Esophagus muscularis mucosa (tissue), 4 donors: ENCODE measurements around the gene HOXC12.

Source experiments
- EP300 ChIP-seq: sonication (generic); formaldehyde crosslinking; IDR thresholded peaks from one replicate; pipeline ENCODE4 v1.6.1; 2017; ENCODE audit warnings: antibody characterized with exemption
- POLR2A ChIP-seq: fragments of 450-650 bp; IDR thresholded peaks from one replicate; pipeline ENCODE4 v1.6.1; 2017; ENCODE audit warnings: antibody characterized with exemption, moderate library complexity, mild to moderate bottlenecking, low read depth
- POLR2AphosphoS5 ChIP-seq, 2 donors: sonication (generic); formaldehyde crosslinking; IDR thresholded peaks; one replicate each; pipeline ENCODE4 v1.6.1; 2017; ENCODE audit warnings: antibody characterized with exemption in 2 of 2
- TF ChIP-seq, protein P1 (sequence below), 3 experiments: fragments of 200-600 bp in 2 of 3; fragments of 450-650 bp in 1 of 3; sonication (generic) in 2 of 3; IDR thresholded peaks; one replicate each; pipeline ENCODE4 v1.5.1; 2017 to 2019; ENCODE audit warnings: antibody characterized with exemption in 3 of 3, mild to moderate bottlenecking in 2 of 3, moderate library complexity in 1 of 3

DNA sequence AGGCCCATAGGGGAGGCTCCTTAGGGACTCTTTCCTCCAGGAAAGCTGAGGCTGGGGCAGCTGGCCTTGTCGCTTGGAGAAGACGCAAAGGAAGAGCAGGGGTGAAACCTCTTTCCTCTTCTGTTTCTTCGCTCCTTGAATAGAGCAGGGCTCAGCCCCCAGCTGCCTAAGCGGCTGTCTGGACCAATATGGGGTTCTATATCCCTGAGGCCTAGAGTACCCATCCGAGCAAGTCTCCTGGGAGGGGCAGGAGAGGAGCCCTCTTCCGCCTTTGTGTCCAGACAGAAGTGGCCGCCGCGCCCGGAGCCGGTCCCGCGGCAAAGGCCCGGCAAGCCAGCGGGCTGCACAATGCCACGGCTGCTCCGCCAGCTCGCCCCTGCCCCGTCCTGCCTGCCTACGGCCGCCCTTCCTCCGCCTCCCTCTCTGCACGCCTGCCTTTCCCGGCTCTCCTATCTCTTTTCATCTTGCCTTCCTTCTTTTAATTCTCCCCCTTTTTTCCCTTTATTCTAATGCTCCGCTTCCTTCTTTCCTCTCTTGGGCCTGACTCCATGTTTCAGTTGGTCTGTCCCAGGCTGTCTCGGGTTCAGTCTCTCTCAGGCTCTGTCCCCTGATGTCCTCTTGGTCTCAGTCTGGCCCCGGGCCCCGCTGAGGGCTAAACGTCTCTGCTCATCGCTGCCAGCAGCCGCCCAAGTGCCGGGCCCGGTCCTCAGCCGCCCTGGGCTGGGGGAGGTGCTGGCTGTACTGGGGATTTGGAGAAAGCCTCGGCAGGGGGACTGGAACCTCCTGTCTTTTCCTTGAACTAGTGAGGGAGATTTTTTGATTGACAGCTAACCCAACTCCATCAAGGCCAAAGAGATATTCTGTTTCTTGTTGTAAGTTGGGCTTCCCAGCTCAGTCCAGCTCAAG is 42.8 kb downstream of the HOXC12 start:
- TF ChIP-seq, protein P1, sequence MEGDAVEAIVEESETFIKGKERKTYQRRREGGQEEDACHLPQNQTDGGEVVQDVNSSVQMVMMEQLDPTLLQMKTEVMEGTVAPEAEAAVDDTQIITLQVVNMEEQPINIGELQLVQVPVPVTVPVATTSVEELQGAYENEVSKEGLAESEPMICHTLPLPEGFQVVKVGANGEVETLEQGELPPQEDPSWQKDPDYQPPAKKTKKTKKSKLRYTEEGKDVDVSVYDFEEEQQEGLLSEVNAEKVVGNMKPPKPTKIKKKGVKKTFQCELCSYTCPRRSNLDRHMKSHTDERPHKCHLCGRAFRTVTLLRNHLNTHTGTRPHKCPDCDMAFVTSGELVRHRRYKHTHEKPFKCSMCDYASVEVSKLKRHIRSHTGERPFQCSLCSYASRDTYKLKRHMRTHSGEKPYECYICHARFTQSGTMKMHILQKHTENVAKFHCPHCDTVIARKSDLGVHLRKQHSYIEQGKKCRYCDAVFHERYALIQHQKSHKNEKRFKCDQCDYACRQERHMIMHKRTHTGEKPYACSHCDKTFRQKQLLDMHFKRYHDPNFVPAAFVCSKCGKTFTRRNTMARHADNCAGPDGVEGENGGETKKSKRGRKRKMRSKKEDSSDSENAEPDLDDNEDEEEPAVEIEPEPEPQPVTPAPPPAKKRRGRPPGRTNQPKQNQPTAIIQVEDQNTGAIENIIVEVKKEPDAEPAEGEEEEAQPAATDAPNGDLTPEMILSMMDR (IDR thresholded peaks at IDR 0.05): no peak
- no peak for TF ChIP-seq POLR2AphosphoS5 (IDR thresholded peaks at IDR 0.05)
- TF ChIP-seq POLR2A: no peak
- no peak for TF ChIP-seq EP300
